SIG-M5 (cell line): ENCODE data around the gene PPP6R3.

Experiments
- DNase-seq: peaks from one replicate; lab custom pipeline; 2025; lab: John Stamatoyannopoulos, UW

The PPP6R3 gene, protein sequence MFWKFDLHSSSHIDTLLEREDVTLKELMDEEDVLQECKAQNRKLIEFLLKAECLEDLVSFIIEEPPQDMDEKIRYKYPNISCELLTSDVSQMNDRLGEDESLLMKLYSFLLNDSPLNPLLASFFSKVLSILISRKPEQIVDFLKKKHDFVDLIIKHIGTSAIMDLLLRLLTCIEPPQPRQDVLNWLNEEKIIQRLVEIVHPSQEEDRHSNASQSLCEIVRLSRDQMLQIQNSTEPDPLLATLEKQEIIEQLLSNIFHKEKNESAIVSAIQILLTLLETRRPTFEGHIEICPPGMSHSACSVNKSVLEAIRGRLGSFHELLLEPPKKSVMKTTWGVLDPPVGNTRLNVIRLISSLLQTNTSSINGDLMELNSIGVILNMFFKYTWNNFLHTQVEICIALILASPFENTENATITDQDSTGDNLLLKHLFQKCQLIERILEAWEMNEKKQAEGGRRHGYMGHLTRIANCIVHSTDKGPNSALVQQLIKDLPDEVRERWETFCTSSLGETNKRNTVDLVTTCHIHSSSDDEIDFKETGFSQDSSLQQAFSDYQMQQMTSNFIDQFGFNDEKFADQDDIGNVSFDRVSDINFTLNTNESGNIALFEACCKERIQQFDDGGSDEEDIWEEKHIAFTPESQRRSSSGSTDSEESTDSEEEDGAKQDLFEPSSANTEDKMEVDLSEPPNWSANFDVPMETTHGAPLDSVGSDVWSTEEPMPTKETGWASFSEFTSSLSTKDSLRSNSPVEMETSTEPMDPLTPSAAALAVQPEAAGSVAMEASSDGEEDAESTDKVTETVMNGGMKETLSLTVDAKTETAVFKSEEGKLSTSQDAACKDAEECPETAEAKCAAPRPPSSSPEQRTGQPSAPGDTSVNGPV

DNA sequence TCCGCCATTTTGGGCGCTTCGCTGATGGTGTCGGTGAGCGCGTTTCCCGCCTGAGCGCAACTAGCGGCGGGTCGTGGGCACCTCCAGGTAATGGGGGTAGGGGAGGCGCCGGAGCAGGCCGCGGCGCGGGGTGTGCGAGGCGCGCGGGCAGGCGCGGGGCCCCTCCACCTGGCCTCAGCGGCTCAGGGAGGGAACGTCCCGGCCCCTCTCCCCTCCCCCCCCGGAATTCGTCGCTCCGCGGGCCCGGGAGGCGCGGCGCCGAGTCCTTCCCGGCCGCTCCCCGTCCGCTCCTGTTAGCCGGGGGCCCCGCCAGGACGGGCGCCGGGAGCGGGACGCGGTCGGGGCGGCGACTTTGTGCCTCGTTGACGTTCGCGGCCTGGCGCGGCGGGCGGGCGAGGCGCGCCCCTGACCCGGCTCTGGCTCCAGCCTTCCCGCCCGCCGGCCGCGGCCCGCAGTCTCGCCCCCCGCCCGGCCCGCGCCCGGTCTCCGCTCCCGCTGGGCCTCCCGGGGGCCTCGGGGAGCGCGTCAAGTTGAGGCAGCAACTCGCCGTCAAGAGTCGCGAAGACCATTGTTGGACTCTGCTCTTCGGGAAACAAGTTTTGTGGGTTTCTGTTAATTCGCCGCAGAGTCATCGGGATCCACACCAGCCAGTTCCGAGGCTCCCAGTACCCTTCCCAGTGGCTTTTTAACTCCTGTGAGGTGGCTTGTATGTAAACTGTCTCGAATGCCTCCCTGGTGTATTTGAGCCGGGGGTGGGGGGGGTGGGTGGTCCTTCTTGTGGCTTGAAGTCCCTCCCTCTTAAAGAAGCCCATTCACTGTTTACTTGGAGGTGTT is at the start of gene PPP6R3:
PPP6R3 (plus strand) TSS at position 12 of the 834 bp plus-strand sequence. CDS start 76,913 bp downstream, outside the sequence.
- DNase-seq = no peak

- no peak for DNase-seq
Observed at GRCh38 chr11:68411501-68411991, 49.0 kb upstream of the PPP6R3 start.

- no peak for DNase-seq
Observed at GRCh38 chr11:68412593-68413475, 47.7 kb upstream of the PPP6R3 start.

GRCh38 chr11:68413591-68413999 is 47.0 kb upstream of the PPP6R3 start:
- no peak for DNase-seq

GRCh38 chr11:68414496-68415221 is 45.9 kb upstream of the PPP6R3 start:
- DNase-seq = no peak

DNA sequence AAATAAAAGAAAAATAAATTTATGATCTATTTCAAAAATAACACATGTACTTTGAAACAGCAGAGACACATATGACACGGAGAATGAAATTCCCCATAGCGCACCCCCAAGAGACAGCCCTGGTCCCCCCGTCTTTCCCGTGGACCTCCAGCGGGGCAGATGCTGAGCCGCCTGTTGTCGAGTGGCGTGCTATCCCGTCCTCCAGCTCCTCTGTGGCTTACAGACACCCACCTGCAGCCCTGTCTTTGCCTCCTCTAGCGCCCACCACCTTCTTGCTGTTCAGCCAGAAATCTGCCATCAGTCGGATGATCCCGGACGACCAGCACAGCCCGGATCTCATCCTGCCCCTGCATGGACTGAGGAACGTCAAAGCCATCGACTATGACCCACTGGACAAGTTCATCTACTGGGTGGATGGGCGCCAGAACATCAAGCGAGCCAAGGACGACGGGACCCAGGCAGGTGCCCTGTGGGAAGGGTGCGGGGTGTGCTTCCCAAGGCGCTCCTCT is 44.4 kb upstream of the PPP6R3 start:
- DNase-seq = no peak

GRCh38 chr11:68418648-68419047 is 41.9 kb upstream of the PPP6R3 start:
- DNase-seq = no peak

DNA sequence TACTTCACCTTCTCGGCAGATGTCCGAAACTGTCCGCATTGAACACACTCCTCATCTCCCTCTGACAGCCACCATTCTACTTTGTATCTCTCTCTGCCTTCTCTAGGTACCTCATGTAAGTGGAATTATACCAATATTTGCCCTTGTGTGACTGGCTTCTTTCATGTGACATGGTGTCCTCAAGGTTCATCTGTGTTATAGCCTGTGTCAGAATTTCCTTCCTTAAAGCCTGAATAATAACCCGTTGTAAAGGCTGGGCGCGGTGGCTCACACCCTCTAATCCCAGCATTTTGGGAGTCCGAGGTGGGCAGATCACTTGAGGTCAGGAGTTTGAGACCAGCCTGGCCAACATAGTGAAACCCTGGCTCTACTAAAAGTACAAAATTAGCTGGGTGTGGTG is 40.4 kb upstream of the PPP6R3 start:
- no peak for DNase-seq

GRCh38 chr11:68423481-68423880 is 37.1 kb upstream of the PPP6R3 start:
- DNase-seq = no peak

DNA sequence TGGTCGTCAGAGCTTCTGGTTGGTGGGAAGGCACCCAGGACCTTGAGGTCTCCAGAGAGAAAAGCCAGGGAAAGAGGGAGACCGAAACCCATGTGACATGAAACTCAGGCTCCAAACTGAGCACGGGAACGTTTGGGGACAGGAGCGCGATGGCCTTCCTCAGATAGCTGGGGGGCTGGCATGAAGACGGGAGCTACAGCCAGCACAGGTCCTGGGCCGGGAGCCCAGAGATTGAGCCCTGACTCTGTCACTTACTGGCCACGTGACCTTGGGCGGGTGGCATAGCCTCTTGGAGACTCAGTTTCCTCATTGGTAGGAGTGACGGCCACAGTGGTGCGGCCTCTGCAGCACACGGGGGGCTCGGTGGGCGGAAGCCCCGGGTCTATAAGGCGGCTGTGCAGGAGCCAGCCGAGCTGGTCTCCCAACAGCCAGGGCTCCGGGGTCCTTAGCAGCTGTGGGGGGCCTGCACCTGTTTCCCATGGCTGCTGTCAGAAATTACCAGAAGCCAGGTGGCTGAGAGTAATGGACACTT is 36.4 kb upstream of the PPP6R3 start:
- DNase-seq = no peak

DNA sequence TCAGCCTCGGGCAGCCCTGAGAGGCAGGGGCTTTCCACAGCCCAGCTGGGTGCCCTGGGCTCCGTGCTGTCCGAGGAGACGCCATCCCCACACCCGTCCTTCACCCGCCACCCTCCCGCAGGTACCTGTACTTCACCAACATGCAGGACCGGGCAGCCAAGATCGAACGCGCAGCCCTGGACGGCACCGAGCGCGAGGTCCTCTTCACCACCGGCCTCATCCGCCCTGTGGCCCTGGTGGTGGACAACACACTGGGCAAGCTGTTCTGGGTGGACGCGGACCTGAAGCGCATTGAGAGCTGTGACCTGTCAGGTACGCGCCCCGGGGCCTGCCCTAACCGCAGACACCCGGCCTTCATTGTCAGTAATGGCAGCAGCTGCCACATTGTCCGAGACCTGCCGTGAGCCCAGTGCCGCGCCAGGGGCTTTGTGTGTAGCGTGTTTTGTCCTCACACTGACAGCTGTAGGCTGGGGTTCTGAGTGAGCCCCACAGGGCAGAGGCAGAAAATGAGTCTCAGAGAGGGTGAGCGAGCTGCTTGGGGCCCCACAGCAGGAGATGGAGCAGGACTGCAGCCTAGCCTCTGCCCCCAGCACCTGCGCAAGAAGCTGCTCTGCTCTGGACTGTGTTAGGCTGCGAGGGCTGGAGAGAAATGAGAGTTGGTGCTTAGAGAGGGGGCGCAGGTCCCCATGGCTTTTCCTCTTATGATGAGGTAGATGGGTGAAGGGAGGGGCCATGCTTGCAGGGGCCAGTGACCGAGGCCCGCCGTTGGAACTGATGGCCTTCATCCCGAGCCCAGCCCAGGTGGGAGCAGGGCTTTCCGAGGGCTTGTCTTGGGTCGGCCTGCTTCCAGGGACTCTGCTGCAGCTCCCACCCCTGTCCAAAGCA is 35.3 kb upstream of the PPP6R3 start:
- no peak for DNase-seq

GRCh38 chr11:68425866-68426380 is 34.6 kb upstream of the PPP6R3 start:
- no peak for DNase-seq

DNA sequence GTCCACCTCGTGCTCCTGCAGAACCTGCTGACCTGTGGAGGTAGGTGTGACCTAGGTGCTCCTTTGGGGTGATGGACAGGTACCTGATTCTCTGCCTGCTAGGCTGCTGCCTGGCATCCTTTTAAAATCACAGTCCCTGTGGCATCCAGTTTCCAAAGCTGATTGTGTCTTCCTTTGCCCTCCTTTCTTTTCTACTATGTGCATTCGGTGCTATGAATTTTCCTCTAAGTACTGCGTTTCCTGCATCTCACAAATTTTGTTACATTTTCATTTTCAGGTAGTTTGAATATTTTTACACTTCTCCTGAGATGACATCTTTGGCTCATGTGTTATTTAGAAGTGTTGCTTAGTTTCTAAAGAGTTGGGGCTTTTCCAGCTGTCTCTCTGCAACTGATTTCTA is 30.9 kb upstream of the PPP6R3 start:
- DNase-seq = no peak

- DNase-seq = no peak
Observed at GRCh38 chr11:68430384-68430783, 30.2 kb upstream of the PPP6R3 start.

DNA sequence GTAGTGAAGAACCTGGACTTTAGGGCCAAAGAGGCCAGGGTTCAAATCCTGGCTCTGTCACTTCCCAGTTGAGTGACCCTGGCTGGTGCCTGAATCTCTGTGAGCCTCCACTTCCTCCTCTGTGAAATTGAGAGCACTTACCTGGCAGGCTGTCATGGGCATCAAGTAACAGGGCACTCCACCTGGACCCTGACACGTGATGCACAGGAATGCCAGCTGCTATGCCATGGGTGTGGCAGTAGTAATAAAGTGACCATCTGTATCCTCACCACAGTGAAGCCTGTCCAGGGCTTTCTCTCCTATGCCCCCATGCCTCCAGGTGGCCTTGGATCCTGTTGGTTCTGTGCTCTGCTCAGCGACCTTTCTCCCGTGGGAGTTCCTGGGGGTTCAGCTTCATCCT is 29.8 kb upstream of the PPP6R3 start:
- no peak for DNase-seq

DNA sequence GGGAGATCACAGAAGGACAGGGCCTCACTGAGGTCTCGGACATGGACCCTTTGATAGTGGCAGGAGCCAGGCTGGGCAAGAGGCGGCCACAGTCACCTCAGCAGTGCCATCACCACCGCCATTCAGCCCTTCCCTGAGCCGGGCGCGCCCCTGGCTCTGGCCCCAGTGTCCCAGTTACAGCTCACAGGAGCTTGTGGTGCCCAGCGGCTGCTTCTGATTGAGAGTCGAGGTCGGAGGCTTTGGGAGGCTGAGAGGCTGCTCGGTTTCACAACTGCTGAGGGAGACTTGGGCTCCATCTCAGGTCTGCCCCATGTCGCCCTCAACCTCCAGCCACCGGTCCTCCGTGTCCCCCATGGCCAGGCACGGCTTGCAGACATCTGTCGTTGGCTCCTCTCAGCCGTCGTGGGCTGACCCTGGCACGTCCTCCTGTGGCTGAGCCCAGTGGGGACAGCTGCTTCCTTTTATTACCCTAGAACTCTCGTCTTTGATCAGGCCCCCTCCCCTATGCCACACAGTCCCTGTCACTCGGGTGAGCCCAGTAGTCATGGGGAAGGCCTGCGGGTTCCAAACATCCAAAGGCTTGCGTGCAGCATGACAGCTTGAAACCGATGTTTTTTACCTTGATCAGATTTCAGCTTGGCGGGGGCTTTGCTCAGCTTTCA is 28.4 kb upstream of the PPP6R3 start:
- no peak for DNase-seq

DNA sequence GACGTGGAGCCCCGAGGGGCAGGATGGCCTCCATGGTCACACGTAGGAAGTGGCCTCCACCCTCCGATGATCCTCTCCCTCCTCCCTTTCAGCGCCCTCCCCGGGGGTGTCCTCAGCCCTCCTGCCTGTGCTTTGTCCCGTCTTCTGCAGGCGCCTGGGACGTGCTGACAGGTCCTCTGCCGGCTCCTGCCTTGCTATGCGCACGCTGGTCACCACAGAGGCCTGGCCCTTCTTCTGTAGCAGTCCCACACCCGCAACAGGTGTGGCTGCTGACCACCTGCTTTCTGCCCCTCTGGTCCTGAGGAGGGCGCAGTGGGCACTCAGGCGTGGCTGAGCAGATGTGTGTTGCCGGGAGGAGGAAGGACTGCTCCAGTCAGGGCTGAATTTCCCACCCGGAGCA is 27.7 kb upstream of the PPP6R3 start:
- DNase-seq = no peak

GRCh38 chr11:68433541-68433940 is 27.0 kb upstream of the PPP6R3 start:
- no peak for DNase-seq
